ENCODE results near the gene FLNB. TPM values are rescaled to one million over a fixed set of nuclear protein-coding genes. Genes with fewer than 3 reads are reported as not detected.
A peak's percentile ranks its signal among the peaks of the same experiment; 100 is the strongest.

FLNB gene
- total and polyA plus RNA-seq, 8 donors = 38.2 to 204 (median 85.9) TPM

DNA sequence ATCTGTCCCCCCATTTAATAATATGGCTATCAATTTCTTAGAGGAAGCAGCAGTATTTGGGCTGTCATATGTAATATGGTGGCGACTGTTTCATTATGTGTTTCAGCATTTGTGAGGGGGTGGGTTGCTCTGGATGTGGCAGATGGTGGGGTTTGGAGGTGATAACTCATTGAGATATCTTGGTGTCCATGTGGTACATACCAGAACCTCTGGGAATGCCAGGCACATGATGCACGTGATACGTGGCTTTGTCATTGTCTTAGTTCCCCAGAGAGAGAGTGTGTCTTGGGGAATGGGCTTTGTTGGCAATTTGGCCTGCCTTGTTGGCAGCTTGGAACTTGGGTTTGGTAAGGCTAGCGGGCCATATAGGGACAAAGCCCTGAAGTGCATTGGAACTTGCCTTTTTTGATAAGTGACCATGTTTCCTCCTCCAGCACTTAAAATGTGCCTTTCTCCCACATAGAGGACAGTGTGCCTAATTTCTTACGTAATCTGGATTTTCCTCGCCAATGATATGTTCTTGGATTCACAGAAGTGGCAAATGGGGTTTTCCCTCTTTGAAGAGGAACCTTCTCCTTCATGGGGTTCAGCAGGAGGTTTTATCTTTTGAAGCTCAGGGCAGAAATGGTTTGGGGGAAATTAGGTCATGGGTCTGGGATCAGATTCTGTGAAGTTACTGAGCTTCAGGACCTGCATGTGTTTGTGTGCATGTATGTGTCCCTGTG lies 123.0 kb downstream of the FLNB start:
- WGBS, 5 donors = 90 to 96% (median 92%) methylated on average over 6 of the region's 6 CpGs
- no peak overlapping the region for H3K27ac ChIP-seq
- H3K36me3 ChIP-seq = peaks cover 64 to 99% (median 98%) of the 10 kb centered on the region in 4 donors
- no peak overlapping the region for H3K4me3 ChIP-seq
- H3K27me3 ChIP-seq = no peaks in the 10 kb centered on the region
- TF ChIP-seq, protein P1, sequence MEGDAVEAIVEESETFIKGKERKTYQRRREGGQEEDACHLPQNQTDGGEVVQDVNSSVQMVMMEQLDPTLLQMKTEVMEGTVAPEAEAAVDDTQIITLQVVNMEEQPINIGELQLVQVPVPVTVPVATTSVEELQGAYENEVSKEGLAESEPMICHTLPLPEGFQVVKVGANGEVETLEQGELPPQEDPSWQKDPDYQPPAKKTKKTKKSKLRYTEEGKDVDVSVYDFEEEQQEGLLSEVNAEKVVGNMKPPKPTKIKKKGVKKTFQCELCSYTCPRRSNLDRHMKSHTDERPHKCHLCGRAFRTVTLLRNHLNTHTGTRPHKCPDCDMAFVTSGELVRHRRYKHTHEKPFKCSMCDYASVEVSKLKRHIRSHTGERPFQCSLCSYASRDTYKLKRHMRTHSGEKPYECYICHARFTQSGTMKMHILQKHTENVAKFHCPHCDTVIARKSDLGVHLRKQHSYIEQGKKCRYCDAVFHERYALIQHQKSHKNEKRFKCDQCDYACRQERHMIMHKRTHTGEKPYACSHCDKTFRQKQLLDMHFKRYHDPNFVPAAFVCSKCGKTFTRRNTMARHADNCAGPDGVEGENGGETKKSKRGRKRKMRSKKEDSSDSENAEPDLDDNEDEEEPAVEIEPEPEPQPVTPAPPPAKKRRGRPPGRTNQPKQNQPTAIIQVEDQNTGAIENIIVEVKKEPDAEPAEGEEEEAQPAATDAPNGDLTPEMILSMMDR (IDR thresholded peaks at IDR 0.05) = no peak
- TF ChIP-seq POLR2AphosphoS5 (IDR thresholded peaks at IDR 0.05) (no peak), EP300 (IDR thresholded peaks at IDR 0.05) (no peak), POLR2A (IDR thresholded peaks at IDR 0.05) (no peak)
- no peaks in the 10 kb centered on the region for H3K9me3 ChIP-seq
- intact Hi-C loops (cut with DNase I; ENCODE audit: low total_unique reads) = no loop called here
- H3K4me1 ChIP-seq = peaks cover 0 to 12% (median 2%) of the 10 kb centered on the region in 4 donors
- DNase-seq = no peak

DNA sequence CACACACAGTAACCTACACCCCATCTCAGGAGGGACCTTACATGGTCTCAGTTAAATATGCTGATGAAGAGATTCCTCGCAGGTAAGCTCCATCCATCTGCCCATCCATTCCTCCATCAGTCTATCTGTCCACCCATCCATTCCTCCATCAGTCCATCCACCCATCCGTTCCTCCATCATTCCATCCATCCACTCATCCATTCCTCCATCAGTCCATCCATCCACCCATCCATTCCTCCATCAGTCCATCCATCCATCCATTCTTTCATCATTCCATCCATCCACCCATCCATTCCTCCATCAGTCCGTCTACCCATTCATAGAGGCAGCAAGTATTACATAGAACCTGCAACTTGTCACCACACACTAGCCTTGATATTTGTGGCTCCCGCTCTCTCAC lies 124.6 kb downstream of the FLNB start:
- H3K4me1 ChIP-seq = peaks cover 0 to 12% (median 2%) of the 10 kb centered on the region in 4 donors
- WGBS, 5 donors = 92 to 99% (median 96%) methylated on average over 4 of the region's 4 CpGs
- no peak for DNase-seq
- H3K27ac ChIP-seq = no peak overlapping the region
- no peak overlapping the region for H3K4me3 ChIP-seq
- peaks cover 67 to 99% (median 98%) of the 10 kb centered on the region in 4 donors for H3K36me3 ChIP-seq
- H3K27me3 ChIP-seq = no peaks in the 10 kb centered on the region
- TF ChIP-seq, protein P1 (IDR thresholded peaks at IDR 0.05) = no peak
- TF ChIP-seq EP300 (IDR thresholded peaks at IDR 0.05) (no peak), POLR2AphosphoS5 (IDR thresholded peaks at IDR 0.05) (no peak), POLR2A (IDR thresholded peaks at IDR 0.05) (no peak)
- no peaks in the 10 kb centered on the region for H3K9me3 ChIP-seq
- intact Hi-C loops (cut with DNase I; ENCODE audit: low total_unique reads) = no loop called here

DNA sequence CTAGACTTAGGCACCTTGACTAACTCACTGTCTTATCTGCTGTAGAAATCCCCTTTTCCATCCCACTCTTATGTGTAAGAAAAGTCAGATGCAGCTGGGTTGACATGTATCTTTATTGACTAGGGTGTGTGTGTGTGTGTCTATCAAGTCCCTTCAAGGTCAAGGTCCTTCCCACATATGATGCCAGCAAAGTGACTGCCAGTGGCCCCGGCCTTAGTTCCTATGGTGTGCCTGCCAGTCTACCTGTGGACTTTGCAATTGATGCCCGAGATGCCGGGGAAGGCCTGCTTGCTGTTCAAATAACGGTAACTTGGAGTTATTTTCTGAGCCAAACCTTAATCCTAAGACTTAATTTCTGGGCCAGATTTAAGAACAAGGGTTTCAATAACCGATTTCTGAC lies 126.2 kb downstream of the FLNB start:
- WGBS, 5 donors = 83 to 92% (median 90%) methylated on average over 5 of the region's 5 CpGs
- H3K27ac ChIP-seq = no peak overlapping the region
- DNase-seq = no peak
- no peaks in the 10 kb centered on the region for H3K27me3 ChIP-seq
- TF ChIP-seq POLR2AphosphoS5 (IDR thresholded peaks at IDR 0.05) = no peak
- no peak for TF ChIP-seq EP300 (IDR thresholded peaks at IDR 0.05)
- TF ChIP-seq, protein P1 (IDR thresholded peaks at IDR 0.05) = no peak
- TF ChIP-seq POLR2A (IDR thresholded peaks at IDR 0.05) = no peak
- H3K36me3 ChIP-seq = peaks cover 81 to 100% (median 99%) of the 10 kb centered on the region in 4 donors
- peaks cover 0 to 11% (median under 1%) of the 10 kb centered on the region in 4 donors for H3K4me1 ChIP-seq
- no peak overlapping the region for H3K4me3 ChIP-seq
- intact Hi-C loops (cut with DNase I; ENCODE audit: low total_unique reads) = no loop called here
- H3K9me3 ChIP-seq = no peaks in the 10 kb centered on the region

DNA sequence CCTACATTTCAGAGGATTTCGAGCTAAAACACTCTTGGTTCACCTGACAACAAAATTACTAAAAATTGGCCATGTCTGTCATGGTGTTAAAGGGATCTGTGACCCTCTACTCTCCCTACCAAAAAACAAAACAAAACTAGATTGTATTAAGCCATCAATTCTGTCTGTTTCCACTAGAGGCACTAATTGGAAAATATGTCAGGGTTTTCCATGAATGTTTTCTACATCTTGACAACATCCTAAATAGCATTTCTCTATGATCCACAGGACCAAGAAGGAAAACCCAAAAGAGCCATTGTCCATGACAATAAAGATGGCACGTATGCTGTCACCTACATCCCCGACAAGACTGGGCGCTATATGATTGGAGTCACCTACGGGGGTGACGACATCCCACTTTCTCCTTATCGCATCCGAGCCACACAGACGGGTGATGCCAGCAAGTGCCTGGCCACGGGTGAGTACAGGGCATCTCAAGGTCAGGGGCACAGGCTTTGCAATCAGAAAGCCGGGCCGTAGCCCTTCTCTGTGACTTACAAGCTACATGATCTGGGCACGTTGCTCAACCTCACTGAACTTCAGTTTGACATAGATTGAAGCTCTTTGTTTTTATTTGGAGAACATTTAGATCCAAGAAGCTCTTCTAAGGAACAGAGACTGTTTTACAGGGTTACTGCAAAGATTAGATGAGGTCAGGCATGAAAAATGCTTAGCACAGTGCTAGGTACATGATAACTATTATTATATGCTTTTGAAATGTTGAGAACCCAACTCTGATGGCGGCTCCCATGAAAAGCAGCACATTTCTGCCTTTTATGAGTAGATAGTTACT lies 127.7 kb downstream of the FLNB start:
- Histone ChIP-seq H3K27me3 (no peaks in the 10 kb centered on the region), H3K27ac (peak overlapping the region in 2 of 5 donors; percentile 21 to 24), H3K4me1 (peaks cover 0 to 5% (median 0%) of the 10 kb centered on the region in 4 donors), H3K36me3 (peaks cover 81 to 100% (median 99%) of the 10 kb centered on the region in 4 donors), H3K9me3 (no peaks in the 10 kb centered on the region), H3K4me3 (no peak overlapping the region)
- DNase-seq = no peak
- TF ChIP-seq POLR2AphosphoS5 (IDR thresholded peaks at IDR 0.05) = no peak
- TF ChIP-seq, protein P1 (IDR thresholded peaks at IDR 0.05) = peak in 1 of 7 experiments; percentile 10
- TF ChIP-seq EP300 (IDR thresholded peaks at IDR 0.05) = no peak
- no peak for TF ChIP-seq POLR2A (IDR thresholded peaks at IDR 0.05)
- intact Hi-C loops (cut with DNase I; ENCODE audit: low total_unique reads) = no loop called here
- WGBS, 5 donors = 77 to 93% (median 88%) methylated on average over 14 of the region's 14 CpGs
